Pulmonary artery endothelial cell (primary cell): ENCODE results near the gene KLHDC10. TPM values are rescaled to one million over a fixed set of nuclear protein-coding genes. Genes with fewer than 3 reads are reported as not detected.
A peak's percentile ranks its signal among the peaks of the same experiment; 100 is the strongest.
"Not testable (repeated sequence)": the region's sequence is repeated elsewhere in the genome, so short reads cannot be mapped to it uniquely, and the experiment has no call there.

Source experiments
- DNase-seq: peaks from one replicate; pipeline ENCODE4 v3.0.0-alpha.2; 2011; ENCODE audit warnings: low read depth, low spot score
- total RNA-seq: library from RNA; depleted of rRNA; stranded (reverse); fragments of >200 nt; gene quantifications from 2 replicates; pipeline ENCODE4 v1.2.3, GENCODE V29; 2014

The KLHDC10 gene
- total RNA-seq, 1 donor from 2014 or later = 29.3 TPM

GRCh38 chr7:130139193-130139960 lies 69.0 kb downstream of the KLHDC10 start:
- DNase-seq = no peak

- DNase-seq = no peak
These were observed 70.3 kb downstream of the KLHDC10 start for GRCh38 chr7:130140551-130141160.

GRCh38 chr7:130141161-130141883 lies 71.0 kb downstream of the KLHDC10 start:
- DNase-seq = no peak

GRCh38 chr7:130141884-130142653 lies 71.7 kb downstream of the KLHDC10 start:
- no peak for DNase-seq

GRCh38 chr7:130142654-130143333 lies 72.5 kb downstream of the KLHDC10 start:
- no peak for DNase-seq

GRCh38 chr7:130143334-130143732 lies 73.0 kb downstream of the KLHDC10 start:
- DNase-seq = no peak

- no peak for DNase-seq
These were observed 73.6 kb downstream of the KLHDC10 start for GRCh38 chr7:130143986-130144311.

- no peak for DNase-seq
These were observed 74.2 kb downstream of the KLHDC10 start for GRCh38 chr7:130144312-130145171.

- DNase-seq = no peak
These were observed 75.2 kb downstream of the KLHDC10 start for GRCh38 chr7:130145424-130146100.

- not testable (repeated sequence) for DNase-seq
These were observed 75.8 kb downstream of the KLHDC10 start for GRCh38 chr7:130146142-130146541.

- no peak for DNase-seq
These were observed 76.5 kb downstream of the KLHDC10 start for GRCh38 chr7:130146693-130147405.

- DNase-seq = no peak
These were observed 77.5 kb downstream of the KLHDC10 start for GRCh38 chr7:130147710-130148325.

GRCh38 chr7:130148561-130148960 lies 78.2 kb downstream of the KLHDC10 start:
- DNase-seq = peak; percentile 10

GRCh38 chr7:130149281-130150139 lies 79.2 kb downstream of the KLHDC10 start:
- no peak for DNase-seq

GRCh38 chr7:130150587-130150986 lies 80.3 kb downstream of the KLHDC10 start:
- no peak for DNase-seq

GRCh38 chr7:130151591-130152492 lies 81.5 kb downstream of the KLHDC10 start:
- DNase-seq = no peak
